ENCODE measurements around the gene EI24.
"Not testable (repeated sequence)": the region's sequence is repeated elsewhere in the genome, so short reads cannot be mapped to it uniquely, and the experiment has no call there.

The EI24 gene

GRCh38 chr11:125568970-125569914, at the start of gene EI24:
Gene EI24 (plus strand): TSS chr11:125569477. CDS start chr11:125572528, 3,051 bp downstream.
- peak; percentile 93 for DNase-seq

GRCh38 chr11:125519860-125520834, 49.1 kb upstream of the EI24 start:
- no peak for DNase-seq

- DNase-seq = no peak
Measured at GRCh38 chr11:125525303-125525702, 44.0 kb upstream of the EI24 start.

- DNase-seq = no peak
Measured at GRCh38 chr11:125532668-125533067, 36.6 kb upstream of the EI24 start.

- no peak for DNase-seq
Measured at GRCh38 chr11:125535585-125535984, 33.7 kb upstream of the EI24 start.

GRCh38 chr11:125536834-125537233, 32.4 kb upstream of the EI24 start:
- DNase-seq = not testable (repeated sequence)

GRCh38 chr11:125542709-125543108, 26.6 kb upstream of the EI24 start:
- DNase-seq = no peak

GRCh38 chr11:125550780-125551179, 18.5 kb upstream of the EI24 start:
- no peak for DNase-seq

GRCh38 chr11:125551835-125552342, 17.4 kb upstream of the EI24 start:
- no peak for DNase-seq

- no peak for DNase-seq
Measured at GRCh38 chr11:125552927-125553326, 16.4 kb upstream of the EI24 start.

GRCh38 chr11:125553357-125553756, 15.9 kb upstream of the EI24 start:
- DNase-seq = no peak

GRCh38 chr11:125554038-125554437, 15.2 kb upstream of the EI24 start:
- no peak for DNase-seq

GRCh38 chr11:125559888-125560287, 9.4 kb upstream of the EI24 start:
- DNase-seq = no peak

GRCh38 chr11:125561924-125562323, 7.4 kb upstream of the EI24 start:
- no peak for DNase-seq

- DNase-seq = no peak
Measured at GRCh38 chr11:125562430-125562829, 6.8 kb upstream of the EI24 start.

GRCh38 chr11:125564357-125564756, 4.9 kb upstream of the EI24 start:
- DNase-seq = no peak

GRCh38 chr11:125566235-125566634, 3.0 kb upstream of the EI24 start:
- DNase-seq = no peak

GRCh38 chr11:125569915-125570621, 791 bp downstream of the EI24 start:
- no peak for DNase-seq

- DNase-seq = no peak
Measured at GRCh38 chr11:125570952-125571351, 1.7 kb downstream of the EI24 start.

GRCh38 chr11:125572916-125573315, 3.6 kb downstream of the EI24 start:
- no peak for DNase-seq

GRCh38 chr11:125577181-125577580, 7.9 kb downstream of the EI24 start:
- DNase-seq = not testable (repeated sequence)

GRCh38 chr11:125578783-125579182, 9.5 kb downstream of the EI24 start:
- no peak for DNase-seq

- no peak for DNase-seq
Measured at GRCh38 chr11:125579811-125580210, 10.5 kb downstream of the EI24 start.
